Measurements from ENCODE around the gene RBM27. TPM values are rescaled to one million over a fixed set of nuclear protein-coding genes. Genes with fewer than 3 reads are reported as not detected.
"Not testable (repeated sequence)": the region's sequence is repeated elsewhere in the genome, so short reads cannot be mapped to it uniquely, and the experiment has no call there.

Gene RBM27
- 21.0 and 21.1 TPM in 2 replicates for total RNA-seq (2014; rRNA removed; shearing (Covaris generic))
- polyA plus RNA-seq (2015; cell fraction: cytosol; rRNA removed) = 10.1 and 11.0 TPM in 2 replicates
- 4.5 and 11.7 TPM in 2 replicates for polyA plus RNA-seq (2015; cell fraction: nucleus; rRNA removed)

DNA sequence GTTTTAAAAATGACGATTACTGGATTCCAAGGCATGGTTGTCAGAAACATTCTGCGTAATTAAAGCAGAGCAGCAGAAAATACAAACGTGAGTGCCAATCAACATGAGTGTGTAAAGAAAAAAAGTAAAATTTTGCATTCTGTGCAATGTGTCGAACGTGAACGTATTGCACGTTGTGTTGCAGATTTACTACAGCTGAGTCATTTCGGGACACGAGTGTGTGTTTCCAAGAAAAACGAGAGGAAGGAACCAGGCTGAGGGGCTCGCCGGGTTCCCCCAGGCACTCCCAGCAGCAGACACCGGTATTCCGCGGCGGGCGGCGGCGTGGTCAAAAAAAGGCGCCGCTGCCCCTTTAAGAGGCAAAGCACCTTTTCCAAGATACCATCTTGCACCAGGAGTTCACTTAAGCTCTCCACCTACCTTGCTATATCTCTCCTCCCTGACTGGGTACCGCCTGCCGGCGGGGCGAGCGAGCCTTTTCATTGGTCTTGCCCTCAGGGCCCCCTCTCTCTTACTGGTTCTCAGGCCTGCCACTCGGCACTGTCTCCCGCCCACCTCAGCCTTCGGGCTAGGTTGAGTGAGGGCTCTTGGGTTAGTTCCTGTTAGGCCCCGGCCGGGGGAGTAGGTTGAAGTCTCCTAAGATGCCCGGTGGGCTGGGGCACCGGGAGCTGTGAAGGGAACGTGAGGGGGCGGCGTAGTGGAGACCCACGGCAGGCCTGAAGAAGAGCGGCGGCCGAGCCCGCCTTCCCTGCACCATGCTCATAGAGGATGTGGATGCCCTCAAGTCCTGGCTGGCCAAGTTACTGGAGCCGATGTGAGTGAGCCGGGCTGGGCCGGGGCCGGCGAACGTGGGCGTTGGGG is at the start of gene RBM27:
Gene RBM27, plus strand, starts transcription at position 595 of the 861 bp plus-strand sequence. Its CDS starts 161 bp downstream, at position 756.
- peak; percentile 97 for DNase-seq (ENCODE audit: low read depth, low spot score)
- in situ Hi-C loops (cut with HindIII; ENCODE audit: low pct_unique_long_range_greater_than_20kb, low sequenced_read_pairs) = no loop called here

DNA sequence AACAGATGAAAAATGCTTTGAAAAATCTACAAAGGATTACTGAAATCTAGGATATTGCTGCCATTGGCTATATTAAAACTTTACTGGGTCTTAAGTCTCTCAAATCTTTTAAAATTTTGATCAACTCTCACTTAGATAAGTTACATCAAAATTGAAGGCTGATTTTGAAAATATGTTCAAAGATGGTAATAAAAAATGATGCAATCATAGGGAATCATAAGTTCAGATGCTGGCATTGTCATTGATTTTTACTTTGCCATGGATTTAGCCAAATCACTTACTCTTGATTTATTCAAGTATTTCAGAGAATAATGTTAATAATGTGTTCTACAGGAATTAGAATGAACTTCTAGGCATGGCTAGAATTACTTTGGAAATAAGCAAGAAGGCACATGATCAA is 45.1 kb upstream of the RBM27 start:
- DNase-seq (ENCODE audit: low read depth, low spot score) = no peak
- in situ Hi-C loops (cut with HindIII; ENCODE audit: low pct_unique_long_range_greater_than_20kb, low sequenced_read_pairs) = no loop called here

DNA sequence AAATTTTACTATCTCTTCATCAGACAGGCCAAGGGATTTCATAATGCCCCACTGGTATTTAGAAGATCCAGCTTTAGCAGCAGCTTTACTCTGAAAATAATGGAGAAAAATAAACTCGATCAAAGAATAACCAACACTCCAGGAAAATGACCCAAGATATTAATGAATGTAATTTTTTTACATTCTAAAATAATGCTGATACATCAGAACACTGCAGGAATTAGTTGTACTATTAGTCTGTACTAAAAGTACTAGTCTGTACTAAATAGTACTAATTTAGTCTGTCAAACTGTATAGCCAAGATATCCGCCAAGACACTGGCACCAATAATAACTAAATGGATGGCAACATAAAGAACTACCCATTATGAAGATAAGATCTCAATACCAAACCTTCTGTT is 39.0 kb upstream of the RBM27 start:
- in situ Hi-C loops (cut with HindIII; ENCODE audit: low pct_unique_long_range_greater_than_20kb, low sequenced_read_pairs) = no loop called here
- DNase-seq (ENCODE audit: low read depth, low spot score) = no peak

DNA sequence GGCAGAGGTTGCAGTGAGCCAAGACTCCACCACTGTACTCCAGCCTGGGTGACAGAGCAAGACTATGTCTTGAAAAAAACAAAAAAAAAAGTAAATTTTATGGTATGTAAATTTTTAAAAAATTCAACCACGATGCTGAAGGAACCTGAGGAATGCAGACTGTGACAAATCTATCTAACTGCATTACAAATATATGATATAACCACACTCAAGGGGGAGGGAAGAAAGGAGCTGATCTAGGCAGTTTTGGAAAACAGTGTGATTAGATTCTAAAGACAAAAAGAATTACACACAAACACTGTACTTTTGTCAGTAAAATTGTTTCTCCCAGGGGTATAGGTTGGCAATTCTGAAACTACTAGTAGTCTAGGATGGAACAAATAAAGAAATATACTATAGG is 37.9 kb upstream of the RBM27 start:
- in situ Hi-C loops (cut with HindIII; ENCODE audit: low pct_unique_long_range_greater_than_20kb, low sequenced_read_pairs) = no loop called here
- DNase-seq (ENCODE audit: low read depth, low spot score) = no peak

GRCh38 chr5:146165903-146166302 is 37.5 kb upstream of the RBM27 start:
- in situ Hi-C loops (cut with HindIII; ENCODE audit: low pct_unique_long_range_greater_than_20kb, low sequenced_read_pairs) = no loop called here
- no peak for DNase-seq (ENCODE audit: low read depth, low spot score)

DNA sequence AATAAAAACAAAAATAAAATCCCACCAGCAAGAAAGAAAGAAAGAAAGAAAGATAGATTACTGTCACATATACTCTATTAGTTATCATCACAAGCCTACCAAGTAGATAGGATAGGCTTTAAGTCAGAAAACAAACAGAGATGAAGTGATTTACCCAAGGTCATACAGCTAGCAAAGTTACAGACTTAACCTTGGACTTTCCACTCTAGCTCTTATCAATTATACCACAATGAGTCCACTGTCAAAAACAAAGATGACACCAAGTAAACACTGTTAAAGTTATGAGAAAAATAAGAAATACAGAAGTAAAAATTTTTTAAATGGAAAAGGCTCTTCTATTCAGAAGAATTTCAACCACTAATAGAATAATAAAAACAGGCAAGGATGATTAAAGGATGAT is 34.3 kb upstream of the RBM27 start:
- in situ Hi-C loops (cut with HindIII; ENCODE audit: low pct_unique_long_range_greater_than_20kb, low sequenced_read_pairs) = no loop called here

DNA sequence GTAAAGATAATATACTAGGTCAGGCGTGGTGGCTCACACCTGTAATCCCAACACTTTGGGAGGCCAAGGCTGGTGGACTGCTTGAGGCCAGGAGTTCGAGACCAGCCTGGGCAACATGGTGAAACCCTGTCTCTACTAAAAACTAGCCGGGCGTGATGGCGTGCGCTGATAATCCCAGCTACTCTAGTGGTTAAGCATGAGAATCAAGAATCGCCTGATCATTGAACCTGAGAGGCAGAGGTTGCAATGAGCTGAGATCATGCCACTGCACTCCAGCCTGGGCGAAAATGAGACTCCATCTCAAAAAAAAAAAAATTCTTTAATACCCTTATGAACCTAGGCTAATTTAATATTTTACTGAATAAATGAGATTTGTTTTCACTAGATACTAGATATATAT is 30.4 kb upstream of the RBM27 start:
- in situ Hi-C loops (cut with HindIII; ENCODE audit: low pct_unique_long_range_greater_than_20kb, low sequenced_read_pairs); DNase-seq (ENCODE audit: low read depth, low spot score): not testable (repeated sequence)

More for the DNA sequence above, 34.3 kb upstream of the RBM27 start:
- DNase-seq (ENCODE audit: low read depth, low spot score) = no peak

DNA sequence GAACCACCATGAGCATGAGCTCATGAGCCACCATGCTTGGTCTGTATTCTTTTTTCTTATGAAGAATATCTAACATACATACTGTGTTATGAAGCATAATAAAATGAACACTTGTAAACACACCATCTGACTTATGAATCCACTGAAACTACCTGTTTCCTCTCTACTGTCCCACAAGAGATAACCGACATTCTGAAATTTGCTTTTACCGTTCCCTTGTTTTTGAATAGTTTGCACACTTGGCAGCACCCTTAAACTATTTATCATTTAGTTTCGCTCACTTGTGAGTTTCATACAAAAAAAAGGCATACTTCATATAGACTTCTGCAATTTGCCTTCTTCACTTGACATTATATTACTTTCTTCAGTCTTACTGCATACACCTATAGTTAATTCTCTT is 29.8 kb upstream of the RBM27 start:
- in situ Hi-C loops (cut with HindIII; ENCODE audit: low pct_unique_long_range_greater_than_20kb, low sequenced_read_pairs) = no loop called here
- no peak for DNase-seq (ENCODE audit: low read depth, low spot score)

DNA sequence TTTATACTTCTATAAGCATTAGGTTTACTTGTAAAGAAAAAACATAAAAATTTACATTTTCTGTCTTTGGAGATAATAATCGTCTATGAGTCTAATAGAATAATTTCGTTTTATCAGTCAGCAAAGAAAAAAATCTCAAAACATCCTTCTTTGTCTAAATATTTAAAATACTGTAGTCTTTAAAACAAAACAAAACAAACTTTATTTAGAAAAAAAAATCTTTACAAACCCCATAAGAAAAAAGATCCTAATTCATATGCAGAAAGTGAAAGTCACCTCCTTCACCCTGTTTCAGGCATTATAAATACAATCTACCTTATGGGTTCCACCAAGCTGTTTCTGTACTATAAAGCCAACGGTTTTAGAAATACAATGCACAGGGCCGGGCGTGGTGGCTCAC is 26.6 kb upstream of the RBM27 start:
- DNase-seq (ENCODE audit: low read depth, low spot score) = no peak
- in situ Hi-C loops (cut with HindIII; ENCODE audit: low pct_unique_long_range_greater_than_20kb, low sequenced_read_pairs) = no loop called here

GRCh38 chr5:146179696-146180095 is 23.7 kb upstream of the RBM27 start:
- no peak for DNase-seq (ENCODE audit: low read depth, low spot score)
- in situ Hi-C loops (cut with HindIII; ENCODE audit: low pct_unique_long_range_greater_than_20kb, low sequenced_read_pairs) = no loop called here

DNA sequence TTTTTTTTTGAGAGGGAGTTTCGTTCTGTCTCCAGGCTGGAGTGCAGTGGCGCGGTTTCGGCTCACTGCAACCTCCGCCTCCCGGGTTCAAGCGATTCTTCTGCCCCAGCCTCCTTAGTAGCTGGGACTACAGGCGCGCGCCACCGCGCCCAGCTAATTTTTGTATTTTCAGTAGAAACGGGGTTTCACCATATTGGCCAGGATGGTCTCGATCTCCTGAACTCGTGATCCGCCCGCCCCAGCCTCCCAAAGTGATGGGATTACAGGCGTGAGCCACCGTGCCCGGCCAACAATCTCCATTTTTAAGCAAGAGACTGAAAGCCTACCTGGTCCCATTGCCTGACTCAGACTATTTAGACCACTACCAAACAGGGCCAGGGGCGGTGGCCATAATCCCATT is 20.0 kb upstream of the RBM27 start:
- in situ Hi-C loops (cut with HindIII; ENCODE audit: low pct_unique_long_range_greater_than_20kb, low sequenced_read_pairs) = not testable (repeated sequence)

GRCh38 chr5:146185161-146185560 is 18.2 kb upstream of the RBM27 start:
- in situ Hi-C loops (cut with HindIII; ENCODE audit: low pct_unique_long_range_greater_than_20kb, low sequenced_read_pairs) = no loop called here
- no peak for DNase-seq (ENCODE audit: low read depth, low spot score)

More for the DNA sequence above, 20.0 kb upstream of the RBM27 start:
- not testable (repeated sequence) for DNase-seq (ENCODE audit: low read depth, low spot score)

GRCh38 chr5:146188358-146188757 is 15.0 kb upstream of the RBM27 start:
- DNase-seq (ENCODE audit: low read depth, low spot score) = no peak
- in situ Hi-C loops (cut with HindIII; ENCODE audit: low pct_unique_long_range_greater_than_20kb, low sequenced_read_pairs) = no loop called here

- in situ Hi-C loops (cut with HindIII; ENCODE audit: low pct_unique_long_range_greater_than_20kb, low sequenced_read_pairs) = no loop called here
- DNase-seq (ENCODE audit: low read depth, low spot score) = no peak
Measured at GRCh38 chr5:146192571-146193043, 10.8 kb upstream of the RBM27 start.

DNA sequence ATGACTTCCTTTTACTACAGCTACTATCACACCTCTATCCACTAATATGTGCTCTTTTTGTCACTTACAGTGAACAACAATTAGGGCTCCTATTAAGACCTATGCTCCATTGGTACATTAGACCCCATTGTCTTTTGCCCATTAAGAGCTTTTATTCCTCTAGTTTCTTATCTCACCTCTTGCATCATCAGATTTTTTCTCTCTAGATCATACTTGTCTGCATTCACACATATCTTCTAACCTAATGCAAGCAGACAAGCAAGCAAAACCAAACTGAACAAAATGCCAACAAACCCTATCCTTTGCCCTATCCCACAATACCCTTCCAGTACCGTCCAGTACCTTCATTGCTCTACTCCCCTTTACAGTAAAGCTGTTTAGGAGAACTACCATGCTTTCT is 10.1 kb upstream of the RBM27 start:
- DNase-seq (ENCODE audit: low read depth, low spot score) = no peak
- in situ Hi-C loops (cut with HindIII; ENCODE audit: low pct_unique_long_range_greater_than_20kb, low sequenced_read_pairs) = no loop called here

GRCh38 chr5:146194997-146195396 is 8.4 kb upstream of the RBM27 start:
- in situ Hi-C loops (cut with HindIII; ENCODE audit: low pct_unique_long_range_greater_than_20kb, low sequenced_read_pairs); DNase-seq (ENCODE audit: low read depth, low spot score): not testable (repeated sequence)

DNA sequence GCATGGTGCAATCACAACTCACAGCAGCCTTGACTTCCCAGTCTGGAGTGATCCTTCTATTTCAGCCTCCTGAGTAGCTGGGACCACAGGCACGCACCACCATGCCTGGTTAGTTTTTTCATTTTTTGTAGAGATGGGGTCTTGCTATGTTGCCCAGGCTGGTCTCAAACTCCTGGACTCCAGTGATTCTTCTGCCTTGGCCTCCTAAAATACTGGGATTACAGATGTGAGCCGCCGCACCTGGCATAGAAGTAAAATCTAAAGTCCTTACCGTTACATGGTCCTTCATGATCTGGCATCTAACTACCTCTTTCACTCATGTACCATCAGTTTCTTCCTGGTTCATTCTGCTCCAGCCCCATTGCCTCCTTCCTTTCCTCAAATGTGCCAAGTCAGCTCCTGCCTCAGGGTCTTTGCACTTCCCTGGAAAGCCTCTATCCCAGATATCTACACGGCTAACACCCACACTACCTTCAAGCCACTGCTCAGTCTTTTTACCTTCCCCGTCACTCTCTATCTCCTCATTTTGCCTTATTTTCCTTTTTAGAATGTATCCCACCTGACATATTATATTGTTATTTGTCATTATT is 6.9 kb upstream of the RBM27 start:
- no peak for DNase-seq (ENCODE audit: low read depth, low spot score)
- in situ Hi-C loops (cut with HindIII; ENCODE audit: low pct_unique_long_range_greater_than_20kb, low sequenced_read_pairs) = no loop called here

- in situ Hi-C loops (cut with HindIII; ENCODE audit: low pct_unique_long_range_greater_than_20kb, low sequenced_read_pairs) = no loop called here
- DNase-seq (ENCODE audit: low read depth, low spot score) = no peak
Measured at GRCh38 chr5:146199176-146199815, 4.1 kb upstream of the RBM27 start.
